Suprapubic skin (tissue), 3 donors: Measurements from ENCODE around the gene AMBRA1.

Experiments
- CTCF ChIP-seq, 2 donors: fragments of 200-600 bp in 1 of 2; fragments of 450-650 bp in 1 of 2; sonication (generic) in 1 of 2; IDR thresholded peaks; one replicate each; pipeline ENCODE4 v1.5.1; 2016 to 2019; ENCODE audit warnings: antibody characterized with exemption in 2 of 2, mild to moderate bottlenecking in 1 of 2, moderate library complexity in 1 of 2
- EP300 ChIP-seq: sonication (generic); formaldehyde crosslinking; IDR thresholded peaks from one replicate; pipeline ENCODE4 v1.6.1; 2017; ENCODE audit warnings: antibody characterized with exemption
- POLR2A ChIP-seq, 2 donors: fragments of 450-650 bp; IDR thresholded peaks; one replicate each; pipeline ENCODE4 v1.6.1; 2017; ENCODE audit warnings: antibody characterized with exemption in 2 of 2, mild to moderate bottlenecking in 2 of 2, moderate library complexity in 2 of 2

DNA sequence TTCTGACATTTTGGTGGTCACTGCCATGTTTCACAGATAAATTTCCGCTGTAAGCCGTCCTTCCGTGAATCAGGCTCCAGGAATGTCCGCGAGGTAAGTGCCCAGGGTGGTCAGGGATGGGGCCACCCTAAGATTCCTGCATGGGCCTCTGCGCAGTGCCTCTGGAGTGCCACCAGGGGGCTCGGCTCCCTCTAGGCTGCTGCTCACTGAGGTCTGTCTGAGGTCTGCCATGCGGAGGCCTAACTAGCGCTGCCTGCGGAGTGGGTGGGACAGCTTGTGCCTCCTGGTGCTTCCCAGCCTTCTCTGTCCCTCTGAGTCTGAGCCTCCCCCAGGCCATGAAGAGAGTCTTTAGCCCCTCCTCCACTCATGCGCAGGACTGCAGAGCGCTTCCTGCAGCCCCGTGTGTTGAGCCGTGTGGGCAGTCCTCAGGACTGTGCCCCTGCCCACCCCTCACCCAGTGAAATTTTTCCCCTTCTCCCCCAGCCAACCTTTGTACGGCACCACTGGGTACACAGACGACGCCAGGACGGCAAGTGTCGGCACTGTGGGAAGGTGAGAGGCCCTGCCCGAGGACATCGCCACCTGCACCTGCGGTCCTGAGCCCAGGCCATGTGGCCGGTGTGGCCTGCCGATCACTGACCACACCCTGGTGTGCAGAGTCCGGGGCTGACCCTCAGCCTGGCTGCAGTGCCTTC, 224.2 kb downstream of the AMBRA1 start:
- peak; percentile 30 to 91 for TF ChIP-seq CTCF (IDR thresholded peaks at IDR 0.05)
- no peak for TF ChIP-seq POLR2A (IDR thresholded peaks at IDR 0.05)
- no peak for TF ChIP-seq EP300
